ENCODE measurements around the gene C3orf33. TPM values are rescaled to one million over a fixed set of nuclear protein-coding genes. Genes with fewer than 3 reads are reported as not detected.

Gene C3orf33
- total RNA-seq, 1 donor from 2014 or later, result 5.1 TPM

- no peak for TF ChIP-seq CTCF (IDR thresholded peaks at IDR 0.05)
- no peak overlapping the region for H3K27ac Mint-ChIP-seq (ENCODE audit: unreplicated experiment)
- no peaks in the 10 kb centered on the region for H3K36me3 Mint-ChIP-seq (ENCODE audit: low read depth)
- H3K9me3 Mint-ChIP-seq (ENCODE audit: low read depth), result no peaks in the 10 kb centered on the region
- H3K27me3 Mint-ChIP-seq (ENCODE audit: low read depth), result peaks cover 33% of the 10 kb centered on the region
- DNase-seq (ENCODE audit: low spot score), result no peak
- peak overlapping the region; percentile 90 for H3K4me3 Mint-ChIP-seq (ENCODE audit: unreplicated experiment)
- peaks cover 27% of the 10 kb centered on the region for H3K4me1 Mint-ChIP-seq (ENCODE audit: low read depth)
Measured at GRCh38 chr3:155744010-155744625, 62.0 kb downstream of the C3orf33 start.

GRCh38 chr3:155743606-155744005 lies 62.5 kb downstream of the C3orf33 start:
- Mint-ChIP-seq H3K9me3 (ENCODE audit: low read depth) (no peaks in the 10 kb centered on the region), H3K27me3 (ENCODE audit: low read depth) (peaks cover 35% of the 10 kb centered on the region), H3K36me3 (ENCODE audit: low read depth) (no peaks in the 10 kb centered on the region), H3K4me1 (ENCODE audit: low read depth) (peaks cover 22% of the 10 kb centered on the region), H3K4me3 (ENCODE audit: unreplicated experiment) (peak overlapping the region; percentile 90), H3K27ac (ENCODE audit: unreplicated experiment) (no peak overlapping the region)
- no peak for DNase-seq (ENCODE audit: low spot score)
- TF ChIP-seq CTCF (IDR thresholded peaks at IDR 0.05), result no peak

- Mint-ChIP-seq H3K4me1 (ENCODE audit: low read depth) (peaks cover 22% of the 10 kb centered on the region), H3K36me3 (ENCODE audit: low read depth) (no peaks in the 10 kb centered on the region)
Measured at GRCh38 chr3:155742349-155742965, 63.6 kb downstream of the C3orf33 start.

GRCh38 chr3:155741603-155742002 lies 64.5 kb downstream of the C3orf33 start:
- Mint-ChIP-seq H3K4me1 (ENCODE audit: low read depth) (peaks cover 22% of the 10 kb centered on the region), H3K27ac (ENCODE audit: unreplicated experiment) (no peak overlapping the region), H3K9me3 (ENCODE audit: low read depth) (no peaks in the 10 kb centered on the region), H3K27me3 (ENCODE audit: low read depth) (peaks cover 38% of the 10 kb centered on the region), H3K36me3 (ENCODE audit: low read depth) (no peaks in the 10 kb centered on the region), H3K4me3 (ENCODE audit: unreplicated experiment) (no peak overlapping the region)
- DNase-seq (ENCODE audit: low spot score), result no peak
- TF ChIP-seq CTCF (IDR thresholded peaks at IDR 0.05), result no peak

More at GRCh38 chr3:155742349-155742965, 63.6 kb downstream of the C3orf33 start:
- H3K27me3 Mint-ChIP-seq (ENCODE audit: low read depth), result peaks cover 38% of the 10 kb centered on the region
- no peak for TF ChIP-seq CTCF (IDR thresholded peaks at IDR 0.05)
- no peak overlapping the region for H3K4me3 Mint-ChIP-seq (ENCODE audit: unreplicated experiment)
- DNase-seq (ENCODE audit: low spot score), result no peak
- no peak overlapping the region for H3K27ac Mint-ChIP-seq (ENCODE audit: unreplicated experiment)
- no peaks in the 10 kb centered on the region for H3K9me3 Mint-ChIP-seq (ENCODE audit: low read depth)

GRCh38 chr3:155741101-155741500 lies 65.0 kb downstream of the C3orf33 start:
- no peak overlapping the region for H3K4me3 Mint-ChIP-seq (ENCODE audit: unreplicated experiment)
- no peaks in the 10 kb centered on the region for H3K36me3 Mint-ChIP-seq (ENCODE audit: low read depth)
- no peak for DNase-seq (ENCODE audit: low spot score)
- no peaks in the 10 kb centered on the region for H3K9me3 Mint-ChIP-seq (ENCODE audit: low read depth)
- no peak for TF ChIP-seq CTCF (IDR thresholded peaks at IDR 0.05)
- peaks cover 35% of the 10 kb centered on the region for H3K27me3 Mint-ChIP-seq (ENCODE audit: low read depth)
- peaks cover 20% of the 10 kb centered on the region for H3K4me1 Mint-ChIP-seq (ENCODE audit: low read depth)
- no peak overlapping the region for H3K27ac Mint-ChIP-seq (ENCODE audit: unreplicated experiment)
